GM19328 (cell line): ENCODE data around the gene ARHGEF33.

Experiments used
- ATAC-seq: cut with Tn5 transposase; IDR thresholded peaks from one replicate; pipeline ENCODE4 v1.9.1; 2021; ENCODE audit warnings: mild to moderate bottlenecking, moderate library complexity; ENCODE audit not compliant: unreplicated experiment

The ARHGEF33 gene

GRCh38 chr2:38951766-38952165, 62.1 kb downstream of the ARHGEF33 start:
- no peak for ATAC-seq

DNA sequence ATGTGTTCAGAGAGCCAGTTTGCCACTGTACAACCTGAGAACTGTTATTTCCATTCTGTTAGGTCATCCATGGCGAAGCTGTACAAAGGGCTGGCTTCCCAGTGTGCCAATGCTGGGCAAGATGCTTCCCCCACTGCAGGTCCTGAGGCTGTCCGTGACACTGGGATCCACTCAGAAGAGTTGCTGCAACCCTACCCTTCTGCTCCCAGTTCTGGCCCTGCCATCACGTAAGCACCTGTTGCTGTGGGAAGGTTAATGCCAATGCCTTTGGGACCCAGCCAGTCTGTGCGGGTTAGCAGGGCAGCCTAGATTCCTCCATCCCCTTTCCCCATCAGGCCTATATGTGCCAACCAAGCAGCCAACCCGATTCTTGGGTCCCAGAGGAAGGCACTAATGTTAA, 68.3 kb downstream of the ARHGEF33 start:
- no peak for ATAC-seq

DNA sequence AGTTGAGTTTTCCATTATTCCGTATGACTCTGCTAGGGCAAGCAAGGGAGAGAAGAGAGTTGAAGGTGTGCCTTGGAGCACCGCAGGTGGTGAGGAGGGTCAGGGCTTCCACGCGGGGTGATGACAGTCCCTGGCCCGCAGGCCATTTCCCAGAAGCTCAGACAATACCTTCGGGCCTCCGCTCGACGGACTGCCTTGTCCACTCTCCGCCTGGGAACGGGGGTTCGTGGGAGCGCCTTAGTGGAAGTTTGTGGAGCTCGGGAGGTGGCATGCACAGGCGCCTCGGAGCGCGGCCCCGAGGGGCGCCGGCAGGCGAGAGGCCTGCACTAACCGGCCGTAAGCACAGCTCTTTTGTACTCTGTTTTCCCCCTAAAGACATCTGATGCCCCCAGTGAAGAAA, 69.8 kb downstream of the ARHGEF33 start:
- no peak for ATAC-seq

GRCh38 chr2:38959938-38960608, 70.4 kb downstream of the ARHGEF33 start:
- no peak for ATAC-seq

DNA sequence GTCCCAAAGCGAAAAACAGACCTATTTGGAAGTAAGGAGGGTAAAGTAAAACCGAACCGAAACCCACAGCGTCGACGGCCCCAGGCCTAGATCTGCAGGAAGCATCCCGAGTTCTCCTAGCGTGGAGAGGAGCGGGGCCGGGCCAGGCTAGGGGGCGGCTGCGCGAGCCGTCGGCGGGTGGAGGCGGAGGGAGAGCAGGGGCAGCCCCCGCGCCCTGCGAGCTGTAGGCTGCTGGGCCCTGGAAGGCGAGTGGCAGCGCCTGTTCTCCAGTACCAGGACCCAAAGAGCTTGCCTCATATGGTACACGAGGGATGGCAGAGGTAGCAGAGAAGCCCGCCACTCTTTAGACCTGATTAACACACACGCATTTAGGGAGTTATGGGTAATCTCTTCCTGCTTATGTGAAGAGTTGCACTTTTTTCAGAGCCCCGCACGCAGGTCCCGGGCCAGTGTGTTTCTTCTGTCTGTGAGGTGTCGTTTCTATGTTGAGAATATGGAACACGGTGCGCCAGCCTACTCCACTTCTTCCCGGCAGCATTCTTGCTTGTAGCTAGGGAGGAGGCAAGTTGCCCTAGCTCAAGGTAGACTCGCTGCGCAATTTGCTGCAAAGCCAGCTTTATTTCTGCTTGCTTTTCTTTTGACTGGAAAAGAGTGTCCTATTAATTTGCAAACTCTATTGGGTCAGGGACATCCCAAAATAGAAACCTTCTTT, 71.1 kb downstream of the ARHGEF33 start:
- ATAC-seq, result no peak

GRCh38 chr2:38966006-38966405, 76.3 kb downstream of the ARHGEF33 start:
- no peak for ATAC-seq

- no peak for ATAC-seq
Observed at GRCh38 chr2:38966678-38967077, 77.0 kb downstream of the ARHGEF33 start.

- no peak for ATAC-seq
Observed at GRCh38 chr2:38968021-38968420, 78.3 kb downstream of the ARHGEF33 start.

DNA sequence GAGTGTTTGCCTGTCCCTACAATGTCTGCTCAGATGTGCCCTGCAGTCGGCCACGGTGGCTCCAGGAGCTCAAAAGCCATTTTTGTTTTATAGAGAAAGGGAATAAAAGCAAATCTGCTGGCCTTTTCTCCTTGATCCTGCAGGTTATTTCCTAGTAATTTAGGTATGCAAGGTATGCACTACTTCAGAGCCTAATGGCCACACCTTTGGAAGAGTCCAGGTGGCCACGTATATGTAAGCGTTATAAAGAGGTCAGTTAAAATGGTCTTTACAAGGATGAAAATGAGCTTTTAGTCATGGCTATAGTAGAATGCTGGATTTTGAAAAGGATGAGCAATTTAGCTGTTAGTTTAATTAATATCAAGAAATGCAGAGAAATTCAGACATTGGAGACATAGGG, 81.7 kb downstream of the ARHGEF33 start:
- no peak for ATAC-seq

DNA sequence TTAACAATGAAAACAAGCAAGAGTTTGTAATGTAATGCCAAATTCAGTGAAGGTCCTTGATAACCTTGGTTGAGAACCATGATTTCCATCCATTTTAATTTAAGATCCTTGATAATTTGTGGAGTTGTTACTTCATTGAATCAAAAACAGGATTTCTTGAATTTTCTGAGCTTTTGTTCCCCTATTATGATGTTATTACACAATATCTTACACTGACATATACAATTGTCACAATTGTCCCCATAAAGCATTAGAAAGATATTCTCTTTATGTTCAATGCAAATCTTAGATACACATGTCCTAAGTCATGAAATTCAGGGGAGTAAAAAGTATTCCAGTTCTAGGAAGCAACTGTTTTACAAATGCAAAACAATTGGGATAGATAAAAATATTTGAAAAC, 83.6 kb downstream of the ARHGEF33 start:
- no peak for ATAC-seq

- ATAC-seq, result no peak
Observed at GRCh38 chr2:38975042-38975441, 85.4 kb downstream of the ARHGEF33 start.

DNA sequence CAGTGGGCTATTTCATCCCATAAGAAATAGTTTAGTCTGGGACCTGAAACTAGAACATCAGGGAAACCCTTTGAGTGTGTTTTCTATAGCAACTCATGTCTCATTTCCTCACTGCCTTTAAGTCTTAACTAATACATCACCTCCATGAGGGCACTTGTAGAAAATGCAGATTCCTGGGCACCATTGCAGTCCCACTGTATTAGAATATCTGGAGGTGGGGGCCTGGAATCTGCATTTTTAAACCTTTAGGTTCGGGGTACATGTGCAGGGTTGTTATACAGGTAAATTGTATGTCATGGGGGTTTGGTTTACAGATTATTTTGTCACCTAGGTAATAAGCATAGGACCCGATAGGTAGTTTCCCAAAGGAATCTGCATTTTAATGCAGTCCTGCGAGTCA, 87.4 kb downstream of the ARHGEF33 start:
- ATAC-seq, result no peak

DNA sequence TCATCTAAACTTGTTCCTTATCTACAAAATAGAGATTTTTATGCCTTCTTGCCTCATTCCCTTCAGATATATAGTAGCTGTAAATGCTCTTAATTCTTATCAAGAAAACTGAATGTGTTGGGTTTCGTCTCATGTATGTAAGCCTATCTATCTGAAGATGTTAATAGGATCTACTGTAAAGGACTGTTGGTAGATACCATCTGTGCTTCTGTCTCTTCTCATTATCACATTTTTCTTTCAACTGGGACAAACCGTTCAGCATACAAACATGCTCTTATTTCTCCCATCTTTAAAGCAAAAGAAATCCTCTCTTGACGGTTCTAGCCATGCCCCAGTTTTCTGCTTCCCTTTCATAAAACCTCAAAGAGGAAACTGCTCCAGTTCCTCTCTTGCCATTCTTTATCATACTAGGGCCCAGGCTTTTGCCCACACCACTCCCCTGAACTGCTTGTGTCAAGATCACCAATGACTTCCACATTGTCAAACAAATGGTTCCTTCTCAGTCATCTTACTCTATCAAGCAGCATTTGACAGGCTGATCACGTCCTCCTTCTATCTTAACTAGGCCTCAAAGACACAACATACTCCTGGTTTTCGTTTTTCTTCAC, 88.7 kb downstream of the ARHGEF33 start:
- ATAC-seq, result no peak

GRCh38 chr2:38978908-38979307, 89.2 kb downstream of the ARHGEF33 start:
- no peak for ATAC-seq

- no peak for ATAC-seq
Observed at GRCh38 chr2:38981003-38981669, 91.5 kb downstream of the ARHGEF33 start.

- no peak for ATAC-seq
Observed at GRCh38 chr2:38981670-38982357, 92.1 kb downstream of the ARHGEF33 start.

DNA sequence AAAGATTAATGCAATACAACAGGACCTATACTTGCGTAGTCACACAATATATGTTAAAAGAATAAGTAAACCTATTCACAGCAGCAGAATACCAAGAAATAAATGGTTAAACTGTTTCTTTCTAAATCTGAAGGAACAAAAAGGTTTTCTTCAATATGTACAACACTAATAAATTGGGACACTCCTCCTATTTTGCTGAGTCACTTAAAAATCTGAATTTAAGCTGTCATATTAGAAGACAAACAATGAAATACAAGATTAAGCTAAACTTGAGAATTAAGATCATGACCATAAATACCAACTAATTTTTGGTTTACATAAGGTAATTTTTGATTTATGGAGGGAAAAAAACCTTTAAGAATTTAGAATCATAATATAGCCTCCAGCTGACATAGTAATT, 92.8 kb downstream of the ARHGEF33 start:
- ATAC-seq, result no peak

DNA sequence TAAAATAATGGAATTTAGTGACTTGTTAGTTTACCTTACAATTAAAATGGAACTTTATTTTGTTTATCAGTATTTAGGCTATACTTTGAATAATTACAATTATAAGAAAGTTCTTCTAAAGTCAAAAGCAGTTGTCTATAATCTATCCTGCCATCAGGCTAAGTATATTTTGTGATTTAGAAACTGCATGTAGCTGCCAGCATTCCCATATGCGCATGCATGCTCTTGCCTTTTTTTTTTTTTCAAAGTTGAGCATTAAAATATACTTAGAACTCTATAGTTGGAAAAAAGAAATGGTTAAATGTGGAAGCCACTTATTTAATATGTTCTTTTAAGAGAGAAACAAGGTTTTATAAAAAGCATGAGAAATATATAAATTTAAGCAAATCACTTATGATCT, 99.0 kb downstream of the ARHGEF33 start:
- no peak for ATAC-seq

DNA sequence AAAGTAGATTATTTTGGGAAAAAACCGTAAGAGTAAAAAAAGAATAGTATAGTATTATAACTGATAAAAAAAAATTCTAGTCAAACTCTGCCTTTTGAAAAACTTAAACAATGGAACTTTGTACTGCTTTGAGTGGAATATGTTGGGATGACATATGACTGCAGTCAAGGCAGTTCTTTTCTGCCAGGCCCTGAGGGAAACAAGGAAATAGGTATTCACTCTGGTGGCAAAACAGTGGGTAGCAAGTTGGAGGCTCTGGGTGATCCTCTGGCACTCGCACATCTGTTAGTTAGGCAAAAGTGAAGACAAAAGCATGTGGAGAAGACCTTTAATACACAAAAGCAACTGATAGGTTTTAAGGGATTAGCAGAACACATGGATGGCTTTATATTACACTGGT, 102.2 kb downstream of the ARHGEF33 start:
- ATAC-seq, result no peak

GRCh38 chr2:38997781-38998180, 108.1 kb downstream of the ARHGEF33 start:
- ATAC-seq, result no peak

DNA sequence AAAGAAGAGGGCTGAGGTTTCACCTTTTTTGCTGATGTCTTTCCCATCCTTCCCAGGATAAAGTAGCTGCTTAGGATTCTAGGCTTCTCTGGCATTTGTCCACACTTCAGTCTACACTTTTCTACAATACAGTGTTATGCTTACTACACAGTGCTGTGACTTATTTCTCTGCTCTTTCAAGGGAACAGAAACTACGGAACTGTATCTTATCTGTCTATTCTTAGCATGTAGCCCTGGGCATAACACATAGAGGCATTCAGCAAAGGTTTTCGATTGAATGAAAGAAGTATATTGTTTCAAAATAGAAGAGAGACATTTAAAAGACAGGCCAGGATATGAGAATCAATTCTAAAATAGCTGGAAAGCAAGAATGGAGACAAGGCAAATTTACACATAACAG, 110.9 kb downstream of the ARHGEF33 start:
- ATAC-seq, result no peak
